ENCODE measurements around the gene PSMD1.
"Not testable (repeated sequence)": the region's sequence is repeated elsewhere in the genome, so short reads cannot be mapped to it uniquely, and the experiment has no call there.

The PSMD1 gene

GRCh38 chr2:231058761-231059550 is 2.3 kb downstream of the PSMD1 start:
- DNase-seq = no peak

GRCh38 chr2:231059756-231060155 is 3.1 kb downstream of the PSMD1 start:
- DNase-seq = no peak

DNA sequence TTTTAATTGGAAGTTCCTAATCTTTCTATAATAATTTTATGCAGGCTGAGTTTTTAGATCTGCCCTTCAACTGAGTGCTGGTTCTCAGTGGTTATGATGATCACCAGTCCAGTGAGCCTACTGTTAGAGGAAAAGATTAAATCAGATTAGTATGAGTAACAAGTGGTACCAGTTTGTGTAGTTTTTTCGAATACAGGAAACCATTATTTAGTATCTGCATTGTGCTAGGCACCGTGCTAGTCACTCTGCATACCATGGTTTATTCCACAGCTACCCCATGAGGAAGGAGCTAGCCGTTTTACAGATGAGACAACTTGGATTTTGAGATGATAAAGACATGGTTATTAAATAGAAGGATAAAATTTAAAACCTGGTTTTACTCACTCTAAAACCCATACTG is 6.1 kb downstream of the PSMD1 start:
- no peak for DNase-seq

- no peak for DNase-seq
Observed at GRCh38 chr2:231063347-231063746, 6.7 kb downstream of the PSMD1 start.

DNA sequence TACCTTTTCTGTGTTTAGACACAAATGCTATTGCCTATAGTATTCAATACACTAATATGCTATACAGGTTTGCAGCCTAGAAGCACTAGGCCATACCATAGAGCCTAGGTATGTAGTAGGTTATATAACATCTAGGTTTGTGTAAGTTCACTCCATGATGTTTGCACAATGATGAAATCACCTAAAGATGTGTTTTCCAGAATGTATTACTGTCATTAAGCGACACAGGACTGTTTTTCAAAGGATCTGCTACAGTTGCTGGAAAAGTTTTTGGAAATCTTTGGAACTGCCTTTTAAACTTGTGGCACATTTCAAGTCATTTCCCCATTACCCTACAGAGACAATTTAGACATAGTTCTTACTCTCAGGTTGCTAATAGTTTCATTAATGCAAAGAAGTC is 9.3 kb downstream of the PSMD1 start:
- no peak for DNase-seq

GRCh38 chr2:231067531-231067930 is 10.9 kb downstream of the PSMD1 start:
- DNase-seq = not testable (repeated sequence)

DNA sequence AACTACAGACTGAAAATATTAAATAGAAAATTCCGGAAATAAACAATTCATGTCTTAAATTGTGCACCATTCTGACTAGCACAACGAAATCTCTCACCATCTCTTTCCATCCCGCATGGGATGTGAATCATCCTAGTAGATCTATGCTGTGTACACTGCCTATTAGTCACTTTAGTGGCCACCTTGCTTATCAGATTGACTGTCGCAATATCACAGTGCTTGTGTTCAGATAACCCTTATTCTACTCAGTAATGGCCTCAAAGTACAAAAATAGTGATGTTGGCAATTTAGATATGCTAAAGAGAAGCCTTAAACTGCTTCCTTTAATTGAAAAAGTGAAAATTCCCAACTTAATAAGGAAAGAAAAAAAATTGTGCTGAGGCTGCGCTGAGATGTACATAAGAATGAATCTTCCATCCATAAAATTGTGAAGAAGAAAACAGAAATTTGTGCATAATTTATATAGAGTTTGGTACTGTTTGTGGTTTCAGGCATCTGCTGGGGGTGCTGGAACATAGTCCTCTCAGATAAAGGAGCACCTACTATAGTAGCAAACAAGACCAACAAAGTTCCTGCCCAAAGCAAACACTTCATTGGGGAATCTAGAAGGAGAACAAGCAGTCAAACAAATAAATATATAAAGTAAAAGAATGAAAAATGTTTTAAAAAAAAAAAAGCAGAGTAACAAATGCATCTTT is 12.0 kb downstream of the PSMD1 start:
- no peak for DNase-seq

- DNase-seq = no peak
Observed at GRCh38 chr2:231069379-231070054, 12.8 kb downstream of the PSMD1 start.

DNA sequence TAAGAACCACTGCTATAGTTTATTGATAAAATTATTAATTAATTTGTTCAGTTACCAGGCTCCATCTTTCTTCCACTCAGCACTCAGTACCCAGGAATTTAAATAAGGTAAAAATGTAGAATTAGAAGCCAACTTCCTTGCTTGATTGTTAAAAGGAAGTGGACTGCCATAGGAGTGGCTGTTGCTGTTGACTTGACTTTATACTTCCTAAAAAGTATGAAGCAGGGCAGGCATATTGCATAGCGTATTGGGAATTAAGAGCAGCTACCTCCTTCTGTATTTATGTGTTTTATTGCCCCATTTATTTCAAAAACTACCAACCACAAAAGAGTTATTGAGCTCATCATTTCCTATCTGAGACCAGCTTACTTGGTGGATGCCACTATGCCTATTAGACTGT is 27.9 kb downstream of the PSMD1 start:
- DNase-seq = no peak

- DNase-seq = no peak
Observed at GRCh38 chr2:231088754-231089153, 32.1 kb downstream of the PSMD1 start.

GRCh38 chr2:231093933-231094332 is 37.3 kb downstream of the PSMD1 start:
- DNase-seq = no peak

- DNase-seq = no peak
Observed at GRCh38 chr2:231094736-231095346, 38.2 kb downstream of the PSMD1 start.

DNA sequence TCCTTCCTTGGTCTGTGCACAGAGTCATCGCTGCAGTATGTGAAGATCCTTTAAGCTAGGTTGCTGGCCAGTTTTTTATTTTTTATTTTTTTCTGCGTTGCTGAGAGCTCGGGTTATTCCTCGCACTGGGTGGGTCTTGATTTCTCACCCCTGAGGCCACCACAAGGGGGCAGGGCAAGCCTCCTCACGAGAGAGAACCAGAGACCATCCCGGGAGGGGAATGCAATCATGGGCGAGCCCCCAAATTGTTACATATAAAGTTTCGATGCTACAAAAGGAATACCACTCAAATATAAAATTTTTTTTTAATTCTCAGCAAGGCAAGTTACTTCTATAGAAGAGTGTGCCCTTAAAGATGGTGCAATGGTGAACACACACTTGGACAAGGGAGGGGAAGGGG is 43.3 kb downstream of the PSMD1 start:
- DNase-seq = no peak

DNA sequence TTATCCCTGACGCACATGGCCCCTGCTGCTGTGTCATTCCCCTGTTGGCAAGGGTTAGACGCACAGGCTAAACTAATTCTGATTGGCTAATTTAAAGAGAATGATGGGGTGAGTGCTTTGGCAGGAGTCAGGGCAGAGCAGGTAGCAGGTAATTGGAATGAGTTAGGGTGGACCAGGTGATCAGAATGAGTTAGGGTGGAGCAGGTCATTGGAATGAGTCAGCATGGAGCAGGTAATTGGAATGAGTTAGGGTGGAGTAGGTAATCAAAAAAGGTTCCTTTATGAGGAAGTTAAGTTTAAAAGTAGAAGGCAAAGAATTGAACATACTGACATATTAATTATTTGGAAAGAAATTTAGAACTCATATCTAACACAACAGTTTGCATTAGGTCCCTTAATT is 43.7 kb downstream of the PSMD1 start:
- DNase-seq = not testable (repeated sequence)

GRCh38 chr2:231100990-231101389 is 44.3 kb downstream of the PSMD1 start:
- DNase-seq = no peak

GRCh38 chr2:231102772-231103171 is 46.1 kb downstream of the PSMD1 start:
- DNase-seq = no peak

DNA sequence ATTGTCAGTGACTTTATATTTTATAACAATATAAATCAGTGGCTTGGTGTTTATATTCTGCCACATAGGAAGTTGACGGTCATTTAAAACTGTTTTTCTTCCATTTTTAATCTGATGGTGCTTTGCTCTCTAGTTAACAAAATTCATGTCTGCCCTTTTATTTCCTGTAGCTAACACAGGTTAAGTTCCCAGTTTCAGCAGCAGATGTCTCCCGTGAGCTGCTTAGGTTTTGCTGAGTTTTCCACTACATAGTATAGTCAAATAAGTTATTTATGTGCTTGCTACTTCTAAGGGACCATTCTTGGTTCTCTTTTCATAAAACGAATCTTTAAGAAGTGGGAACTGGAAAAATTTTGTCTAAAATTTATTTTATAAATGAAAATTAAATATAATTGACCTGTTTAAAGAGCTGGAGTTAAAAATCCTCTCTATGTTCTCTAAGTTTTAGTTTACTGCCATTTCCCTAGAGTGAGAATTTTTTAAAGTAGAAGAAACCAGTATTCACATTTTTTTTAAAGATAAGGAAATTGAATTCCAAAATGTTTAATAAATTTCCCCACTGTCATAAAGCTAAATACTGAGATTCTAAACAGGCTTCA is 47.5 kb downstream of the PSMD1 start:
- DNase-seq = peak; percentile 38

GRCh38 chr2:231110551-231110950 is 53.9 kb downstream of the PSMD1 start:
- DNase-seq = no peak

DNA sequence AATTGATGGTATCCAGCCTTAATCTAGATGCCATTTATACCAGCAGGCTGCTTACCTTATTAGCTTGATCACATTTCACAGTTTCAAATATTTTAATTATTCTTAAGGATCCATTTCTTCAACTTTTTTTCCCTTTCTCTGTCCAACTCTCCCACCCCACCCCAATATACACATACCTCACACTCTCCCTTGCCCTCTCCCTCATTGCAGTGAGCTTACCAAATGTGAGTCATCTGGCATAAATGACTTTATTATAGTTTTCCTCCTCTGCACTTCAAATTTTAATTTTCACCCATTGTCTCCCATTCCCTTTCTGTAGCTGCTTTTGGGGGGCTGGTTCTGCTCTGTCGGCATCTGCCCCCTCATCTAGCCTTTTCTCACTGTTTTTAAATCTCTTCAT is 55.3 kb downstream of the PSMD1 start:
- DNase-seq = no peak

- DNase-seq = no peak
Observed at GRCh38 chr2:231113489-231113888, 56.8 kb downstream of the PSMD1 start.

DNA sequence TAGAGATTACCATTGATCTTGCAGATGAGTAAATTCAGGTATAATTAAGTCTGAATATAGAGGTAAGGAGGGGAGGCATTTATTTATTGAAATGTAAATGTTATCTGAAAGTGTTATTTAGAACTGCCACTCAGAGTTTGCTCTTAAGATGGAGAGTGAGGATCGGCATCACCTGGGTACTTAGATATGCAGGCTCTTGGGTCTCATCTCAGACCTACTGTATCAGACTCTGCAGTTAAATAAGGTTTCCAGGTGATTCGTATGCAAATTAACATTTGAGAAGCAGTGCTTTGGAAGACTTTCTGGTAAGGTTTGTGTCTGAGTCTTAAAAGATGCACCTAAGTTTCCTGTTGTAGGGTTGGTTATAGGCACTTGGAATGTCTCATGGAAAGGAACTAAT is 59.0 kb downstream of the PSMD1 start:
- DNase-seq = no peak

- DNase-seq = no peak
Observed at GRCh38 chr2:231117148-231117547, 60.5 kb downstream of the PSMD1 start.
